HK-2 (cell line): ENCODE data around the gene KCNJ15.

Source experiments
- DNase-seq: peaks from one replicate; pipeline ENCODE4 v3.0.0-alpha.2; 2018; ENCODE audit not compliant: unreplicated experiment

The KCNJ15 gene

DNA sequence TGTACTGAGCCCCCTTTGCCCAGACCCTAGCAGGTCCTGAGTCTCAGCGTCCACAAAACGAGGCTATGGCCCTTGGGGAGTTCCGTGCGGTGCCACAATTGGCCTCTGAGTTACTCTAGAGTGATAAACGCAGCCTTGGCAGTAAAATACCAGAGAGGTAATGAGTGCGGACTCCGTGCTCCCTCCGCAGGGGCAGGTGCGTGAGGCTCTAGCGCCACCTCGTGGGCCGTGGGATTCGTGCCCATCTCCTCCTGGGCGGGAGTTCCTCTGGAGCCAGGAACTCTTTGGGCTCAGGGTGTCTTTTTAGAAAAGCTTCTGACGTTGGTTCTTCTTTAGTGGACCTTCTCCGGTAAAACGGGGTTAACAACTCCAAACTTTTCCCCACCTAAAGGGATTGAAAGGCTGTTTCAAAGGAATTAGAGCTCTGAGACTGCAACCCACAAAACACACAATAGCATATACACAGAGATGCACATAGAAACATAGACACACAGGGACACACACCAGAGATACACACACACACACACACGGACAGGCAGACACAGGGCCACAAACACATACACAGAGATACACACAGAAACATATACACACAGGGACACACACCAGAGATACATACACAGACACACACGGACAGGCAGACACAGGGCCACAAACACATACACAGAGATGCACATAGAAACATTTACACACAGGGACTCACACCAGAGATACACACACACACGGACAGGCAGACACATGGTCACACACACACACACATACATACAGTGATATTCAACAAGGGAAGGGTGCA lies 99.4 kb downstream of the KCNJ15 start:
- peak; percentile 66 for DNase-seq
